22Rv1 (cell line): Measurements from ENCODE around the gene ADIPOR2.

Source experiments
- ZFX ChIP-seq: fragments of 450-650 bp; IDR thresholded peaks from 2 replicates; pipeline ENCODE4 v1.6.1; 2017; ENCODE audit warnings: antibody characterized with exemption, borderline replicate concordance
- TF ChIP-seq, protein P1 (sequence below): fragments of 450-650 bp; IDR thresholded peaks from 2 replicates; pipeline ENCODE4 v1.5.1; 2017; ENCODE audit warnings: mild to moderate bottlenecking

DNA sequence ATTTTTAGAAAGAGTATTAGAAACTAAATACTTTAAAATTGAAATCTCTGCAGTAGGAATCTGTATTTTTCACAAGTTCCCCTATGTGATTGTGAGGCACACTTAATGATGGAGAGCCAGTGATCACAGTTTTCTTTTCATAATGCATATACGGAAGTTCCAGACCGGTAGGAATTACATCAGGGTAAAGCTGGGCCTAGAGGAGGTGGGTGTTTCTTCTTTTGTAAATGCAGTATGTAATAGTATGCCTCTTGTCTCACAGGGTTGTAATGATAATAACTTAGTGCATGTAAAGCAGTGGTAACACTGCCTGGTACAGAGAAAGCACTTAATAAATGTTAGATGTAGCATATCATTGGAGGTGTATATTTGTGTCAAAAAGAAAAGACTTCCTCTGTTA lies 72.3 kb downstream of the ADIPOR2 start:
- TF ChIP-seq, protein P1, sequence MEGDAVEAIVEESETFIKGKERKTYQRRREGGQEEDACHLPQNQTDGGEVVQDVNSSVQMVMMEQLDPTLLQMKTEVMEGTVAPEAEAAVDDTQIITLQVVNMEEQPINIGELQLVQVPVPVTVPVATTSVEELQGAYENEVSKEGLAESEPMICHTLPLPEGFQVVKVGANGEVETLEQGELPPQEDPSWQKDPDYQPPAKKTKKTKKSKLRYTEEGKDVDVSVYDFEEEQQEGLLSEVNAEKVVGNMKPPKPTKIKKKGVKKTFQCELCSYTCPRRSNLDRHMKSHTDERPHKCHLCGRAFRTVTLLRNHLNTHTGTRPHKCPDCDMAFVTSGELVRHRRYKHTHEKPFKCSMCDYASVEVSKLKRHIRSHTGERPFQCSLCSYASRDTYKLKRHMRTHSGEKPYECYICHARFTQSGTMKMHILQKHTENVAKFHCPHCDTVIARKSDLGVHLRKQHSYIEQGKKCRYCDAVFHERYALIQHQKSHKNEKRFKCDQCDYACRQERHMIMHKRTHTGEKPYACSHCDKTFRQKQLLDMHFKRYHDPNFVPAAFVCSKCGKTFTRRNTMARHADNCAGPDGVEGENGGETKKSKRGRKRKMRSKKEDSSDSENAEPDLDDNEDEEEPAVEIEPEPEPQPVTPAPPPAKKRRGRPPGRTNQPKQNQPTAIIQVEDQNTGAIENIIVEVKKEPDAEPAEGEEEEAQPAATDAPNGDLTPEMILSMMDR = no peak
- TF ChIP-seq ZFX = no peak
